NCI-H2196 (cell line): ENCODE data around the gene TAC4.

Source experiments
- DNase-seq: peaks from one replicate; lab custom pipeline; 2025; ENCODE audit not compliant: unreplicated experiment; lab: John Stamatoyannopoulos, UW

TAC4 gene

GRCh38 chr17:49848019-49848473 is at the start of gene TAC4:
TSS of gene TAC4 (minus strand) at chr17:49848069. CDS start at chr17:49848017, 52 bp downstream.
- no peak for DNase-seq

GRCh38 chr17:49896860-49897259 is 49.0 kb upstream of the TAC4 start:
- DNase-seq = no peak

GRCh38 chr17:49896222-49896621 is 48.4 kb upstream of the TAC4 start:
- DNase-seq = no peak

- no peak for DNase-seq
Measured at GRCh38 chr17:49895812-49896211, 47.9 kb upstream of the TAC4 start.

GRCh38 chr17:49894761-49895160 is 46.9 kb upstream of the TAC4 start:
- no peak for DNase-seq

- DNase-seq = no peak
Measured at GRCh38 chr17:49891694-49892389, 44.0 kb upstream of the TAC4 start.

- DNase-seq = no peak
Measured at GRCh38 chr17:49891271-49891670, 43.4 kb upstream of the TAC4 start.

- no peak for DNase-seq
Measured at GRCh38 chr17:49890852-49891251, 43.0 kb upstream of the TAC4 start.

- DNase-seq = no peak
Measured at GRCh38 chr17:49890077-49890821, 42.4 kb upstream of the TAC4 start.

- no peak for DNase-seq
Measured at GRCh38 chr17:49889500-49889899, 41.6 kb upstream of the TAC4 start.

- DNase-seq = no peak
Measured at GRCh38 chr17:49887744-49888360, 40.0 kb upstream of the TAC4 start.

GRCh38 chr17:49887086-49887743 is 39.3 kb upstream of the TAC4 start:
- DNase-seq = peak; percentile 53

- DNase-seq = no peak
Measured at GRCh38 chr17:49886036-49886435, 38.2 kb upstream of the TAC4 start.

- no peak for DNase-seq
Measured at GRCh38 chr17:49882434-49882833, 34.6 kb upstream of the TAC4 start.

GRCh38 chr17:49881054-49881402 is 33.2 kb upstream of the TAC4 start:
- no peak for DNase-seq

- DNase-seq = peak; percentile 71
Measured at GRCh38 chr17:49880291-49881053, 32.6 kb upstream of the TAC4 start.

- no peak for DNase-seq
Measured at GRCh38 chr17:49878931-49879904, 31.3 kb upstream of the TAC4 start.

- no peak for DNase-seq
Measured at GRCh38 chr17:49875685-49876084, 27.8 kb upstream of the TAC4 start.

GRCh38 chr17:49874911-49875310 is 27.0 kb upstream of the TAC4 start:
- no peak for DNase-seq

- DNase-seq = no peak
Measured at GRCh38 chr17:49873926-49874325, 26.1 kb upstream of the TAC4 start.
